HepG2 (cell line): ENCODE results near the gene KLK14. TPM values are rescaled to one million over a fixed set of nuclear protein-coding genes. Genes with fewer than 3 reads are reported as not detected.

Source experiments
- ATAC-seq: fragments of 200-7000 bp; cut with Tn5 transposase; 3 replicates; pipeline ENCODE4 v1.9.1; 2020; ENCODE audit warnings: mild to moderate bottlenecking, moderate library complexity
- BruUV-seq: library from RNA; stranded (reverse); fragments of 400-500 nt; replicated peaks from 2 replicates; lab custom pipeline; 2021; lab: Mats Ljungman, UMichigan
- CTCF ChIA-PET: fragments of 300-600 bp; formaldehyde crosslinking; extraction: SDS; loops from one replicate; lab custom pipeline; 2021; ENCODE audit warnings: low total read pairs, inconsistent platforms, low intra/inter-chr PET ratio; lab: Yijun Ruan, JAX
- POLR2A ChIA-PET: fragments of 350-600 bp; sonication (Branson Sonifier 250); formaldehyde crosslinking; loops from one replicate; lab custom pipeline; 2020; ENCODE audit warnings: antibody characterized with exemption, inconsistent platforms; lab: Yijun Ruan, JAX
- DNase-seq: peaks from one replicate; pipeline ENCODE4 v3.0.0-alpha.2; 2015; ENCODE audit warnings: low spot score
- FAIRE-seq: peaks from 3 replicates; lab custom pipeline; 2011; peaks lifted over from hg19 to GRCh38; lab: Jason Lieb, UNC
- H2AFZ ChIP-seq: one replicate; pipeline ENCODE4 v1.6.1; 2011; ENCODE audit warnings: low read length, inconsistent platforms
- H3K27ac ChIP-seq: fragments of 300-600 bp; 3 replicates; pipeline ENCODE4 v1.8.0; 2011; ENCODE audit warnings: mixed run types, mild to moderate bottlenecking, mixed read lengths, low read length, inconsistent platforms; ENCODE audit not compliant: insufficient read depth; ENCODE audit errors: extremely low read length
- H3K27me3 ChIP-seq, 2 experiments: fragments of 200-600 bp in 1 of 2; 2 replicates in 1 of 2; 3 replicates in 1 of 2; pipeline versions ENCODE4 v1.6.0 to v1.8.0; 2011; ENCODE audit warnings: low read length in 2 of 2, mild to moderate bottlenecking in 2 of 2, moderate library complexity in 2 of 2, inconsistent platforms in 1 of 2; ENCODE audit not compliant: insufficient read depth in 2 of 2, control insufficient read depth in 1 of 2
- H3K36me3 ChIP-seq, 2 experiments: fragments of 200-600 bp in 1 of 2; replicated peaks in 1 of 2; 2 replicates in 1 of 2; 3 replicates in 1 of 2; pipeline versions ENCODE4 v1.5.1 to v1.8.0; 2011; ENCODE audit warnings: low read length in 2 of 2, inconsistent platforms in 1 of 2; ENCODE audit not compliant: insufficient read depth in 2 of 2, control insufficient read depth in 1 of 2
- H3K4me1 ChIP-seq: 2 replicates; pipeline ENCODE4 v1.5.1; 2012; ENCODE audit warnings: low read length, inconsistent platforms; ENCODE audit not compliant: insufficient read depth
- H3K4me2 ChIP-seq: 2 replicates; pipeline ENCODE4 v1.6.0; 2011; ENCODE audit warnings: low read depth, low read length, inconsistent platforms
- H3K4me3 ChIP-seq, 3 experiments: fragments of 200-600 bp in 1 of 3; sonication (generic), shearing (Covaris generic) in 1 of 3; replicated peaks in 1 of 3; 2 replicates each; pipeline ENCODE4 v1.5.1; 2011 to 2016; ENCODE audit warnings: low read length in 3 of 3, inconsistent platforms in 2 of 3, low read depth in 2 of 3, mild to moderate bottlenecking in 2 of 3, control low read depth in 1 of 3, mixed read lengths in 1 of 3; ENCODE audit not compliant: insufficient read depth in 1 of 3
- H3K79me2 ChIP-seq: one replicate; pipeline ENCODE4 v1.6.1; 2011; ENCODE audit warnings: low read length, inconsistent platforms; ENCODE audit not compliant: insufficient read depth
- H3K9ac ChIP-seq: 2 replicates; pipeline ENCODE4 v1.6.0; 2011; ENCODE audit warnings: mild to moderate bottlenecking, low read depth, low read length, inconsistent platforms; ENCODE audit not compliant: insufficient read depth
- H3K9me3 ChIP-seq: 2 replicates; pipeline ENCODE4 v1.5.1; 2012; ENCODE audit warnings: mild to moderate bottlenecking, low read length
- H4K20me1 ChIP-seq: 2 replicates; pipeline ENCODE4 v1.6.0; 2011; ENCODE audit warnings: inconsistent platforms, mild to moderate bottlenecking, low read length, moderate library complexity; ENCODE audit not compliant: insufficient read depth
- ZNF800 ChIP-seq: sonication (generic); formaldehyde crosslinking; IDR thresholded peaks from 2 replicates; pipeline ENCODE4 v1.4.0; 2020; ENCODE audit warnings: missing genetic modification reagents
- WGBS: methylation state at CpG from one replicate; pipeline ENCODE4 v1.1.6; 2017; ENCODE audit warnings: low lambda C conversion rate; 5-methylcytosine and 5-hydroxymethylcytosine counted together
- in situ Hi-C: cut with HindIII; loops from 2 replicates; pipeline ENCODE4 v1.10.0; 2017; ENCODE audit warnings: low pct_unique_long_range_greater_than_20kb; ENCODE audit not compliant: extremely low pct_ligation_motif_present
- intact Hi-C: fragments of 100-400 bp; cut with micrococcal nuclease; formaldehyde crosslinking; loops from one replicate; pipeline ENCODE4 v1.10.0; 2022; ENCODE audit not compliant: unreplicated experiment
- polyA plus RNA-seq, 8 experiments: library from polyadenylated mRNA; depleted of rRNA in 3 of 8; stranded (reverse) in 7 of 8; unstranded in 1 of 8; fragments of >200 nt; fragmentation: Illumina TruSeq in 4 of 8; extraction: Trizol in 4 of 8; gene quantifications; 2 replicates each; pipeline versions ENCODE4 v1.2.1 to v1.2.3, GENCODE V29; 2011 to 2016; ENCODE audit warnings: low read depth in 4 of 8, missing spikeins in 1 of 8, mixed read lengths in 1 of 8; ENCODE audit not compliant: insufficient read depth in 1 of 8
- total RNA-seq, 5 experiments: library from RNA; depleted of rRNA; stranded (reverse); fragments of >200 nt; fragmentation: Illumina TruSeq; extraction: Trizol; gene quantifications; 2 replicates each; pipeline ENCODE4 v1.2.3, GENCODE V29; 2016; ENCODE audit warnings: low read depth in 1 of 5

The KLK14 gene
- total and polyA plus RNA-seq, 2 of the 13 experiments (the other 11 are each of a cell fraction or from before 2014, with no cell fraction given): not detected

- TF ChIP-seq ZNF800 (CRISPR knock-in tag): no peak
- H4K20me1 ChIP-seq: no peaks in the 10 kb centered on the region
- no peak overlapping the region for H2AFZ ChIP-seq
- in situ Hi-C loops: no loop called here
- no peak overlapping the region for H3K4me3 ChIP-seq
- H3K27ac ChIP-seq: no peak overlapping the region
- intact Hi-C loops: no loop called here
- no peaks in the 10 kb centered on the region for H3K4me1 ChIP-seq
- no TSS peak for BruUV-seq
- no peak for FAIRE-seq
- no peaks in the 10 kb centered on the region for H3K36me3 ChIP-seq
- WGBS: 44% methylated on average over 2 of the region's 2 CpGs
- POLR2A ChIA-PET: no interaction called here
- ATAC-seq: no peak
- H3K9me3 ChIP-seq: no peaks in the 10 kb centered on the region
- H3K27me3 ChIP-seq: peaks cover 11 to 43% of the 10 kb centered on the region in 2 experiments; a peak in 4 of 5 replicates
- no peak overlapping the region for H3K9ac ChIP-seq
- H3K4me2 ChIP-seq: no peak overlapping the region
- CTCF ChIA-PET: no interaction called here
- no peak for DNase-seq
- H3K79me2 ChIP-seq: no peaks in the 10 kb centered on the region
Measured at GRCh38 chr19:51029718-51030117, 53.0 kb downstream of the KLK14 start.

Other genes starting within 250 kb of the KLK14 start
- not detected in 2 replicates for gene KLK15, start 249.3 kb downstream of the KLK14 start, total RNA-seq (2016; rRNA removed; fragmentation: Illumina TruSeq; extraction: Trizol)
- gene KLK15, start 249.3 kb downstream of the KLK14 start, polyA plus RNA-seq (2011; rRNA removed): not detected in 2 replicates
- gene KLK3, start 228.0 kb downstream of the KLK14 start, total RNA-seq (2016; rRNA removed; fragmentation: Illumina TruSeq; extraction: Trizol): not detected in 2 replicates
- gene KLK3, start 228.0 kb downstream of the KLK14 start, polyA plus RNA-seq (2011; rRNA removed): not detected in 2 replicates
- not detected in 2 replicates for gene KLK2, start 209.4 kb downstream of the KLK14 start, total RNA-seq (2016; rRNA removed; fragmentation: Illumina TruSeq; extraction: Trizol)
- 0.11 TPM in 1 of 2 replicates, not detected in the other for gene KLK2, start 209.4 kb downstream of the KLK14 start, polyA plus RNA-seq (2011; rRNA removed)
- gene KLK4, start 171.5 kb downstream of the KLK14 start, total RNA-seq (2016; rRNA removed; fragmentation: Illumina TruSeq; extraction: Trizol): not detected in 2 replicates
- not detected in 2 replicates for gene KLK4, start 171.5 kb downstream of the KLK14 start, polyA plus RNA-seq (2011; rRNA removed)
- not detected in 2 replicates for gene KLK5, start 129.8 kb downstream of the KLK14 start, total RNA-seq (2016; rRNA removed; fragmentation: Illumina TruSeq; extraction: Trizol)
- not detected in 2 replicates for gene KLK5, start 129.8 kb downstream of the KLK14 start, polyA plus RNA-seq (2011; rRNA removed)
- 0.15 TPM in 1 of 2 replicates, not detected in the other for gene KLK6, start 113.3 kb downstream of the KLK14 start, total RNA-seq (2016; rRNA removed; fragmentation: Illumina TruSeq; extraction: Trizol)
- gene KLK6, start 113.3 kb downstream of the KLK14 start, polyA plus RNA-seq (2011; rRNA removed): 1.6 and 1.8 TPM in 2 replicates
- gene KLK7, start 99.0 kb downstream of the KLK14 start, total RNA-seq (2016; rRNA removed; fragmentation: Illumina TruSeq; extraction: Trizol): not detected in 2 replicates
- not detected in 2 replicates for gene KLK7, start 99.0 kb downstream of the KLK14 start, polyA plus RNA-seq (2011; rRNA removed)
- gene KLK8, start 81.3 kb downstream of the KLK14 start, total RNA-seq (2016; rRNA removed; fragmentation: Illumina TruSeq; extraction: Trizol): not detected in 2 replicates
- gene KLK8, start 81.3 kb downstream of the KLK14 start, polyA plus RNA-seq (2011; rRNA removed): not detected in 2 replicates
- not detected in 2 replicates for gene KLK10, start 63.2 kb downstream of the KLK14 start, total RNA-seq (2016; rRNA removed; fragmentation: Illumina TruSeq; extraction: Trizol)
- gene KLK10, start 63.2 kb downstream of the KLK14 start, polyA plus RNA-seq (2011; rRNA removed): not detected in 2 replicates
- not detected in 2 replicates for gene KLK11, start 56.3 kb downstream of the KLK14 start, total RNA-seq (2016; rRNA removed; fragmentation: Illumina TruSeq; extraction: Trizol)
- gene KLK11, start 56.3 kb downstream of the KLK14 start, polyA plus RNA-seq (2011; rRNA removed): not detected in 2 replicates
- gene KLK12, start 47.9 kb downstream of the KLK14 start, total RNA-seq (2016; rRNA removed; fragmentation: Illumina TruSeq; extraction: Trizol): not detected in 2 replicates
- not detected in 2 replicates for gene KLK12, start 47.9 kb downstream of the KLK14 start, polyA plus RNA-seq (2011; rRNA removed)
- not detected in 2 replicates for gene KLK13, start 17.8 kb downstream of the KLK14 start, total RNA-seq (2016; rRNA removed; fragmentation: Illumina TruSeq; extraction: Trizol)
- 0.09 TPM in 1 of 2 replicates, not detected in the other for gene KLK13, start 17.8 kb downstream of the KLK14 start, polyA plus RNA-seq (2011; rRNA removed)
- 1.9 and 2.9 TPM in 2 replicates for gene CTU1, start 25.5 kb upstream of the KLK14 start, total RNA-seq (2016; rRNA removed; fragmentation: Illumina TruSeq; extraction: Trizol)
- 1.9 and 2.5 TPM in 2 replicates for gene CTU1, start 25.5 kb upstream of the KLK14 start, polyA plus RNA-seq (2011; rRNA removed)
- not detected in 2 replicates for gene SIGLEC9, start 42.0 kb upstream of the KLK14 start, total RNA-seq (2016; rRNA removed; fragmentation: Illumina TruSeq; extraction: Trizol)
- gene SIGLEC9, start 42.0 kb upstream of the KLK14 start, polyA plus RNA-seq (2011; rRNA removed): not detected in 2 replicates
- not detected in 2 replicates for gene SIGLEC7, start 59.4 kb upstream of the KLK14 start, total RNA-seq (2016; rRNA removed; fragmentation: Illumina TruSeq; extraction: Trizol)
- 0.17 TPM in 1 of 2 replicates, not detected in the other for gene SIGLEC7, start 59.4 kb upstream of the KLK14 start, polyA plus RNA-seq (2011; rRNA removed)
- 0.29 TPM in 1 of 2 replicates, not detected in the other for gene CD33, start 142.2 kb upstream of the KLK14 start, total RNA-seq (2016; rRNA removed; fragmentation: Illumina TruSeq; extraction: Trizol)
- 0.07 TPM in 1 of 2 replicates, not detected in the other for gene CD33, start 142.2 kb upstream of the KLK14 start, polyA plus RNA-seq (2011; rRNA removed)
- gene SIGLECL1, start 168.2 kb upstream of the KLK14 start, total RNA-seq (2016; rRNA removed; fragmentation: Illumina TruSeq; extraction: Trizol): not detected in 2 replicates
- not detected in 2 replicates for gene SIGLECL1, start 168.2 kb upstream of the KLK14 start, polyA plus RNA-seq (2011; rRNA removed)
- 0.04 TPM in 1 of 2 replicates, not detected in the other for gene IGLON5, start 228.8 kb upstream of the KLK14 start, total RNA-seq (2016; rRNA removed; fragmentation: Illumina TruSeq; extraction: Trizol)
- 5.7 and 6.2 TPM in 2 replicates for gene IGLON5, start 228.8 kb upstream of the KLK14 start, polyA plus RNA-seq (2011; rRNA removed)